Thyroid gland (tissue), 4 donors: ENCODE results near the gene RAI1. TPM values are rescaled to one million over a fixed set of nuclear protein-coding genes. Genes with fewer than 3 reads are reported as not detected.
A peak's percentile ranks its signal among the peaks of the same experiment; 100 is the strongest.

ENCODE experiments used
- DNase-seq, 2 donors: peaks; one replicate each; pipeline ENCODE4 v3.0.0-alpha.2; 2019
- H3K27ac ChIP-seq, 3 donors: fragments of 200-600 bp; sonication (generic); 1 replicate in 2 of 3; 2 replicates in 1 of 3; pipeline ENCODE4 v1.5.1; 2016 to 2019; ENCODE audit warnings: mild to moderate bottlenecking in 1 of 3, moderate library complexity in 1 of 3
- H3K27me3 ChIP-seq: fragments of 200-600 bp; sonication (generic); one replicate; pipeline ENCODE4 v1.5.1; 2019
- H3K36me3 ChIP-seq, 2 donors: fragments of 200-600 bp; sonication (generic); one replicate each; pipeline ENCODE4 v1.5.1; 2016 to 2019
- H3K4me1 ChIP-seq, 2 donors: fragments of 200-600 bp; sonication (generic); one replicate each; pipeline ENCODE4 v1.5.1; 2017 to 2019
- H3K4me3 ChIP-seq, 3 donors: fragments of 200-600 bp; sonication (generic); replicated peaks in 1 of 3; 1 replicate in 2 of 3; 2 replicates in 1 of 3; pipeline ENCODE4 v1.5.1; 2016; ENCODE audit warnings: mild to moderate bottlenecking in 1 of 3
- H3K9me3 ChIP-seq: fragments of 200-600 bp; sonication (generic); one replicate; pipeline ENCODE4 v1.5.1; 2017
- CTCF ChIP-seq, 6 experiments: fragments of 200-600 bp in 3 of 6; fragments of 450-650 bp in 3 of 6; sonication (generic) in 3 of 6; IDR thresholded peaks; one replicate each; pipeline ENCODE4 v1.5.1; 2016 to 2019; ENCODE audit warnings: antibody characterized with exemption in 6 of 6, mild to moderate bottlenecking in 2 of 6, inconsistent platforms in 1 of 6, moderate library complexity in 1 of 6
- POLR2A ChIP-seq, 2 donors: fragments of 450-650 bp; IDR thresholded peaks; one replicate each; pipeline ENCODE4 v1.6.1; 2017; ENCODE audit warnings: antibody characterized with exemption in 2 of 2, mild to moderate bottlenecking in 2 of 2, moderate library complexity in 1 of 2
- WGBS, 2 donors: methylation state at CpG; one replicate each; pipeline ENCODE4 v1.1.5; 2017; 5-methylcytosine and 5-hydroxymethylcytosine counted together
- intact Hi-C: fragments of 100-400 bp; cut with DNase I; formaldehyde crosslinking; loops from one replicate; pipeline ENCODE4 v1.15.1; 2023
- total RNA-seq, 4 donors: library from RNA; depleted of rRNA; stranded (reverse); fragments of >200 nt; gene quantifications; one replicate each; pipeline ENCODE4 v1.2.3, GENCODE V29; 2016

Gene RAI1
- total RNA-seq, 4 donors from 2014 or later = 19.1 to 52.3 (median 34.1) TPM

- H3K9me3 ChIP-seq = no peaks in the 10 kb centered on the region
- peak within 1 kb of the TSS; percentile 99 for H3K27ac ChIP-seq
- H3K4me1 ChIP-seq = peaks cover 69 to 75% of the 10 kb centered on the region in 2 donors
- DNase-seq = peak in 1 of 2 donors; percentile 45
- H3K27me3 ChIP-seq = no peaks in the 10 kb centered on the region
- intact Hi-C loops = no loop called here
- no peak for TF ChIP-seq CTCF (IDR thresholded peaks at IDR 0.05)
- TF ChIP-seq POLR2A (IDR thresholded peaks at IDR 0.05) = peak in 1 of 2 donors; percentile 6
- H3K36me3 ChIP-seq = no peaks in the 10 kb centered on the region
- 28 to 40% methylated on average over 7 to 10 of the region's 52 CpGs for WGBS, 2 donors
- peak within 1 kb of the TSS; percentile 56 to 90 (median 87) for H3K4me3 ChIP-seq
These were observed 155.6 kb downstream of the RAI1 start, which contains the start of gene SREBF1 for GRCh38 chr17:17836818-17837379. Gene SREBF1, minus strand, starts transcription at chr17:17836986. Its CDS starts 169 bp downstream, at chr17:17836817.

GRCh38 chr17:17837380-17837821, 156.1 kb downstream of the RAI1 start:
- peak; percentile 64 to 65 for DNase-seq
- peak overlapping the region in 1 of 3 donors; percentile 87 for H3K4me3 ChIP-seq
- H3K9me3 ChIP-seq = no peaks in the 10 kb centered on the region
- peak in 1 of 2 donors; percentile 47 for TF ChIP-seq POLR2A (IDR thresholded peaks at IDR 0.05)
- peak in 1 of 6 experiments; percentile 4 for TF ChIP-seq CTCF (IDR thresholded peaks at IDR 0.05)
- H3K27me3 ChIP-seq = no peaks in the 10 kb centered on the region
- WGBS, 2 donors = 40 to 51% methylated on average over 3 of the region's 3 CpGs
- no peaks in the 10 kb centered on the region for H3K36me3 ChIP-seq
- intact Hi-C loops = no loop called here
- H3K4me1 ChIP-seq = peaks cover 74 to 80% of the 10 kb centered on the region in 2 donors
- H3K27ac ChIP-seq = peak overlapping the region; percentile 99

DNA sequence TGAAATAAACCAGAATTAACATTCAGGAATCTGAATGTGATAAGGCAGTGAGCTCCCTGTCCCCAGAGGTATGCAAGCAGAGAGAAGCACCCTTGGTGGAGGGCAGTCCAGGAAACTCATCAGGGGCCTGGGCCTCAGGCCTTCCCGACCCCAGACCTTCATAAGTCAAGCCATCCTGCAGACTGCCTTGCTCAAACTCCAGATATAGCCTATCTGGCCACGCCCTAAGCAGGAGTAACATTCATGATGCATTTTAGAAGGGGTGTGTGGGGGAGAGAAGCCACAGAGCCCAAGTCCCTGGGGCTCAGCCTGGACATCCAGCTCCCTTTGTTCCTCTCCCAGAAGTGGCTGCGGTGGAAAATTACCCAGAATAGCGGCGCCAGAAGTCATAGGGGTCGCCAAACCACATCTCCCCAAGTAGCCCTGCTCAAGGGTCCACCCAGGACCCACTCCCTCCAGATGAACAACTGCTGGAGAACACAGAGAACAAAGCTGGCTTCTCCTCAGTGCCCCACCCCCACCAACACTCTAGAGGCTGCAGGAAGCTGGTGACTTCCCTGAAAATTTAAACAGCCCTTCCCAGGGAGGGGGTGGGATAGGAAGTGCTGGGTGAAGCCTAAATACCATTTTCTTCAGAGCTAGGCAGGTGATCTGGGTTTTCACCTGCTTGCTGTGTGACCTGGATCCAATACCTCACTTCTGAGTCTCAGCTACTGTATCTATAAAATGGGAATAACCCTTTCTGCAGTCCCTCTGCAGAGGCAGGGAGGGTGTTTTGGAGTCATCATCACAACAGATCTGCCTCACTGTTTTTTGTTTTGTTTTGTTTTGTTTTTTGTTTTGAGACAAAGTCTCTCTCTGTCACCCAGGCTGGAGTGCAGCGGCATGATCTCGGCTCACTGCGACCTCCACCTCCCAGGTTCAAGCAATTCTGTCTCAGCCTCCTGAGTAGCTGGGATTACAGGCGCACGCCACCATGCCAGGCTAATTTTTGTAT, 157.0 kb downstream of the RAI1 start:
- Histone ChIP-seq H3K36me3 (no peaks in the 10 kb centered on the region), H3K4me1 (peaks cover 83 to 89% of the 10 kb centered on the region in 2 donors), H3K27me3 (no peaks in the 10 kb centered on the region), H3K27ac (peak overlapping the region; percentile 99), H3K9me3 (no peaks in the 10 kb centered on the region), H3K4me3 (no peak overlapping the region)
- intact Hi-C loops = no loop called here
- TF ChIP-seq POLR2A (IDR thresholded peaks at IDR 0.05) = no peak
- no peak for TF ChIP-seq CTCF (IDR thresholded peaks at IDR 0.05)
- WGBS, 2 donors = 75 to 90% methylated on average over 5 to 10 of the region's 11 CpGs
- peak; percentile 88 to 90 for DNase-seq

DNA sequence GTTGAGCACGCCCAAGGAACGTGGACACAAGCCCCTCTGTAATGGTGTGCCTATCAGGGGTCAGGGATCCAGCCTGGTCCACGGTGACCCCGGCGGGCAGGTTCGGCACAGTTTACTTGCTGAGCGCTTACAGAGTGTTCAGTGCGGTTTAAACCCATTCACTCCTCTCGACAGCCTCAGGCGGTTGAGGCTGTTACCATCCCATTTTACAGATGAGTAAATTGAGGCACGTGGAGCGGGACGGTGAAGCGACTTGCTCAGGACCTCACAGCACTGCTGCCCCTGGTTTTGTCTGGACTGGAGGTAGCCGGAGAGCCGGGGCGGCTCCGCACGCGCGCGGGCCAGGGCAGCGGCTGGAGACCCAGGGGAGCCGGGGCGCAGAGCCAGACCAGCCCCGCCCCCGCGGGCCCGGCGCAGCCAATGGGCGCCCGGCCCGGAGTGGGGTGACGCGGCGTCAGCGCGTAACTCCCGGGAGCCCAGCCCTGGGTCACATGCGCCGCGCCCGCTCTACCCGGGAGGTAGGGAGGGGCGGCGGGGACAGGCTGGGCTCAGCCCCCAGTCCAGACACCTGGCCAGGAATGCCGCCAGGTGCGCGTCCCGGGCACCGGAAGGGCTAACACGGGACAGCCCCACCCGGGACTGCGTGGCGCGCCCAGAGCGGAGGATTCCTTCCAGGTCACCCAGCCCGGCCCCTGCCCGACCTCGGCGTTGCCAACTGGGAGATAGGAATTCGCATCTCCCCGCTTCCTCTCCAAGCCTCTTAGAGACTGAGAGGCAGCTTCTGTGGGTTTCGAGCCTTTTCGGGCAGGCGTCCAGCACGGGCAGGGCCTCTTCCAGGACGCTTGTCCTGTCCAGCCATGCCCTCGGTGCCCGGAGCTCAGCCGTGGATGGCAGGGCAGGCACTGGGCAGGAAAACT, 158.8 kb downstream of the RAI1 start:
- Histone ChIP-seq H3K36me3 (no peaks in the 10 kb centered on the region), H3K4me1 (peaks cover 82 to 89% of the 10 kb centered on the region in 2 donors), H3K4me3 (peak overlapping the region in 1 of 3 donors; percentile 12), H3K9me3 (no peaks in the 10 kb centered on the region), H3K27ac (peak overlapping the region; percentile 99), H3K27me3 (no peaks in the 10 kb centered on the region)
- WGBS, 2 donors = 4 to 8% methylated on average over 14 to 43 of the region's 71 CpGs
- DNase-seq = peak; percentile 99
- intact Hi-C loops = no loop called here
- TF ChIP-seq POLR2A (IDR thresholded peaks at IDR 0.05) = peak; percentile 78 to 96
- TF ChIP-seq CTCF (IDR thresholded peaks at IDR 0.05) = no peak
